ENCODE data around the gene GGACT.
"Not testable (repeated sequence)": the region's sequence is repeated elsewhere in the genome, so short reads cannot be mapped to it uniquely, and the experiment has no call there.

Gene GGACT

GRCh38 chr13:100529666-100530377 lies 58.8 kb downstream of the GGACT start:
- DNase-seq (ENCODE audit: low read depth) = no peak

GRCh38 chr13:100528820-100529219 lies 59.8 kb downstream of the GGACT start:
- DNase-seq (ENCODE audit: low read depth) = no peak

- DNase-seq (ENCODE audit: low read depth) = no peak
These were observed 60.2 kb downstream of the GGACT start for GRCh38 chr13:100528353-100528752.

GRCh38 chr13:100527644-100528043 lies 60.9 kb downstream of the GGACT start:
- DNase-seq (ENCODE audit: low read depth) = no peak

GRCh38 chr13:100526318-100527000 lies 62.1 kb downstream of the GGACT start:
- no peak for DNase-seq (ENCODE audit: low read depth)

- no peak for DNase-seq (ENCODE audit: low read depth)
These were observed 62.9 kb downstream of the GGACT start for GRCh38 chr13:100525453-100526317.

GRCh38 chr13:100524688-100525087 lies 63.9 kb downstream of the GGACT start:
- not testable (repeated sequence) for DNase-seq (ENCODE audit: low read depth)

GRCh38 chr13:100523981-100524386 lies 64.6 kb downstream of the GGACT start:
- DNase-seq (ENCODE audit: low read depth) = no peak

GRCh38 chr13:100523411-100523810 lies 65.2 kb downstream of the GGACT start:
- DNase-seq (ENCODE audit: low read depth) = no peak

- DNase-seq (ENCODE audit: low read depth) = no peak
These were observed 65.8 kb downstream of the GGACT start for GRCh38 chr13:100522618-100523309.

GRCh38 chr13:100521851-100522617 lies 66.6 kb downstream of the GGACT start:
- DNase-seq (ENCODE audit: low read depth) = no peak

GRCh38 chr13:100520936-100521850 lies 67.4 kb downstream of the GGACT start:
- DNase-seq (ENCODE audit: low read depth) = no peak

GRCh38 chr13:100519626-100520025 lies 69.0 kb downstream of the GGACT start:
- DNase-seq (ENCODE audit: low read depth) = no peak

- DNase-seq (ENCODE audit: low read depth) = no peak
These were observed 70.1 kb downstream of the GGACT start for GRCh38 chr13:100518394-100519062.

GRCh38 chr13:100517728-100518127 lies 70.9 kb downstream of the GGACT start:
- DNase-seq (ENCODE audit: low read depth) = no peak

GRCh38 chr13:100517135-100517534 lies 71.5 kb downstream of the GGACT start:
- no peak for DNase-seq (ENCODE audit: low read depth)

GRCh38 chr13:100515410-100515800 lies 73.2 kb downstream of the GGACT start:
- no peak for DNase-seq (ENCODE audit: low read depth)

GRCh38 chr13:100514788-100515409 lies 73.7 kb downstream of the GGACT start:
- DNase-seq (ENCODE audit: low read depth) = peak; percentile 52

- no peak for DNase-seq (ENCODE audit: low read depth)
These were observed 74.5 kb downstream of the GGACT start for GRCh38 chr13:100513987-100514670.
